Measurements from ENCODE around the gene GDF15.
"Not testable (repeated sequence)": the region's sequence is repeated elsewhere in the genome, so short reads cannot be mapped to it uniquely, and the experiment has no call there.

GDF15 gene

GRCh38 chr19:18353378-18354005, 32.5 kb upstream of the GDF15 start:
- H3K4me3 Mint-ChIP-seq, result no peak overlapping the region
- no peak overlapping the region for H3K27ac Mint-ChIP-seq
- H3K27me3 Mint-ChIP-seq, result no peaks in the 10 kb centered on the region
- H3K36me3 Mint-ChIP-seq, result peaks cover 36% of the 10 kb centered on the region
- no peaks in the 10 kb centered on the region for H3K4me1 Mint-ChIP-seq
- H3K9me3 Mint-ChIP-seq, result no peaks in the 10 kb centered on the region
- no peak for ATAC-seq

- peaks cover 48% of the 10 kb centered on the region for H3K36me3 Mint-ChIP-seq
- ATAC-seq, H3K27me3 Mint-ChIP-seq, H3K4me3 Mint-ChIP-seq, H3K27ac Mint-ChIP-seq, H3K9me3 Mint-ChIP-seq, H3K4me1 Mint-ChIP-seq: not testable (repeated sequence)
Measured at GRCh38 chr19:18354743-18355142, 31.2 kb upstream of the GDF15 start.

- H3K36me3 Mint-ChIP-seq, result peaks cover 59% of the 10 kb centered on the region
- H3K4me3 Mint-ChIP-seq, result no peak overlapping the region
- H3K9me3 Mint-ChIP-seq, result no peaks in the 10 kb centered on the region
- H3K4me1 Mint-ChIP-seq, result no peaks in the 10 kb centered on the region
- no peak for ATAC-seq
- no peak overlapping the region for H3K27ac Mint-ChIP-seq
- no peaks in the 10 kb centered on the region for H3K27me3 Mint-ChIP-seq
Measured at GRCh38 chr19:18357041-18357440, 28.9 kb upstream of the GDF15 start.

GRCh38 chr19:18361646-18362045, 24.3 kb upstream of the GDF15 start:
- no peak for ATAC-seq
- Mint-ChIP-seq H3K27me3 (no peaks in the 10 kb centered on the region), H3K36me3 (peaks cover 77% of the 10 kb centered on the region), H3K4me1 (no peaks in the 10 kb centered on the region), H3K27ac (no peak overlapping the region), H3K4me3 (no peak overlapping the region), H3K9me3 (no peaks in the 10 kb centered on the region)

GRCh38 chr19:18362934-18363542, 22.9 kb upstream of the GDF15 start:
- Mint-ChIP-seq H3K27ac (no peak overlapping the region), H3K36me3 (peaks cover 74% of the 10 kb centered on the region), H3K9me3 (no peaks in the 10 kb centered on the region), H3K4me3 (no peak overlapping the region), H3K4me1 (no peaks in the 10 kb centered on the region), H3K27me3 (no peaks in the 10 kb centered on the region)
- ATAC-seq, result no peak

GRCh38 chr19:18363787-18364186, 22.2 kb upstream of the GDF15 start:
- Mint-ChIP-seq H3K27me3 (no peaks in the 10 kb centered on the region), H3K36me3 (peaks cover 67% of the 10 kb centered on the region), H3K4me1 (no peaks in the 10 kb centered on the region), H3K4me3 (no peak overlapping the region), H3K27ac (no peak overlapping the region), H3K9me3 (no peaks in the 10 kb centered on the region)
- ATAC-seq, result no peak

GRCh38 chr19:18364277-18364825, 21.6 kb upstream of the GDF15 start:
- not testable (repeated sequence) for H3K4me3 Mint-ChIP-seq, H3K9me3 Mint-ChIP-seq, H3K4me1 Mint-ChIP-seq, H3K27ac Mint-ChIP-seq, H3K27me3 Mint-ChIP-seq, ATAC-seq
- peaks cover 61% of the 10 kb centered on the region for H3K36me3 Mint-ChIP-seq

- no peaks in the 10 kb centered on the region for H3K4me1 Mint-ChIP-seq
- H3K9me3 Mint-ChIP-seq, result no peaks in the 10 kb centered on the region
- no peaks in the 10 kb centered on the region for H3K27me3 Mint-ChIP-seq
- ATAC-seq, result no peak
- no peak overlapping the region for H3K27ac Mint-ChIP-seq
- H3K36me3 Mint-ChIP-seq, result peaks cover 55% of the 10 kb centered on the region
- H3K4me3 Mint-ChIP-seq, result no peak overlapping the region
Measured at GRCh38 chr19:18364826-18365528, 21.0 kb upstream of the GDF15 start.

GRCh38 chr19:18366021-18366435, 19.9 kb upstream of the GDF15 start:
- no peak for ATAC-seq
- Mint-ChIP-seq H3K4me1 (no peaks in the 10 kb centered on the region), H3K36me3 (peaks cover 52% of the 10 kb centered on the region), H3K9me3 (no peaks in the 10 kb centered on the region), H3K27ac (no peak overlapping the region), H3K27me3 (no peaks in the 10 kb centered on the region), H3K4me3 (no peak overlapping the region)

GRCh38 chr19:18368504-18369222, 17.3 kb upstream of the GDF15 start:
- Mint-ChIP-seq H3K9me3 (no peaks in the 10 kb centered on the region), H3K27me3 (no peaks in the 10 kb centered on the region), H3K36me3 (peaks cover 33% of the 10 kb centered on the region), H3K4me3 (no peak overlapping the region), H3K27ac (no peak overlapping the region), H3K4me1 (peaks cover 5% of the 10 kb centered on the region)
- ATAC-seq, result no peak

GRCh38 chr19:18373407-18373891, 12.5 kb upstream of the GDF15 start:
- no peaks in the 10 kb centered on the region for H3K9me3 Mint-ChIP-seq
- no peaks in the 10 kb centered on the region for H3K36me3 Mint-ChIP-seq
- H3K27ac Mint-ChIP-seq, result peak overlapping the region; percentile 15
- ATAC-seq, result no peak
- H3K4me3 Mint-ChIP-seq, result no peak overlapping the region
- H3K4me1 Mint-ChIP-seq, result peaks cover 28% of the 10 kb centered on the region
- no peaks in the 10 kb centered on the region for H3K27me3 Mint-ChIP-seq

GRCh38 chr19:18373892-18374629, 11.9 kb upstream of the GDF15 start:
- Mint-ChIP-seq H3K4me1 (peaks cover 28% of the 10 kb centered on the region), H3K4me3 (no peak overlapping the region), H3K27ac (peak overlapping the region; percentile 15), H3K9me3 (no peaks in the 10 kb centered on the region), H3K27me3 (no peaks in the 10 kb centered on the region), H3K36me3 (no peaks in the 10 kb centered on the region)
- ATAC-seq, result peak; percentile 96

GRCh38 chr19:18377026-18377425, 8.9 kb upstream of the GDF15 start:
- no peak overlapping the region for H3K27ac Mint-ChIP-seq
- no peaks in the 10 kb centered on the region for H3K36me3 Mint-ChIP-seq
- H3K9me3 Mint-ChIP-seq, result no peaks in the 10 kb centered on the region
- no peak for ATAC-seq
- H3K4me3 Mint-ChIP-seq, result no peak overlapping the region
- H3K4me1 Mint-ChIP-seq, result peaks cover 28% of the 10 kb centered on the region
- H3K27me3 Mint-ChIP-seq, result peaks cover 19% of the 10 kb centered on the region

GRCh38 chr19:18379803-18380747, 5.9 kb upstream of the GDF15 start:
- Mint-ChIP-seq H3K9me3 (no peaks in the 10 kb centered on the region), H3K4me3 (no peak overlapping the region), H3K27ac (no peak overlapping the region), H3K27me3 (peaks cover 48% of the 10 kb centered on the region), H3K4me1 (peaks cover 12% of the 10 kb centered on the region), H3K36me3 (no peaks in the 10 kb centered on the region)
- ATAC-seq, result no peak
